Measurements from ENCODE around the gene WIPF1.
A peak's percentile ranks its signal among the peaks of the same experiment; 100 is the strongest.

GRCh38 chr2:174603280-174603679 is 5.7 kb upstream of the WIPF1 start:
- no peak for TF ChIP-seq POLR2AphosphoS5 (IDR thresholded peaks at IDR 0.05; ENCODE audit: low read depth, low read length)
- TF ChIP-seq, protein P1, sequence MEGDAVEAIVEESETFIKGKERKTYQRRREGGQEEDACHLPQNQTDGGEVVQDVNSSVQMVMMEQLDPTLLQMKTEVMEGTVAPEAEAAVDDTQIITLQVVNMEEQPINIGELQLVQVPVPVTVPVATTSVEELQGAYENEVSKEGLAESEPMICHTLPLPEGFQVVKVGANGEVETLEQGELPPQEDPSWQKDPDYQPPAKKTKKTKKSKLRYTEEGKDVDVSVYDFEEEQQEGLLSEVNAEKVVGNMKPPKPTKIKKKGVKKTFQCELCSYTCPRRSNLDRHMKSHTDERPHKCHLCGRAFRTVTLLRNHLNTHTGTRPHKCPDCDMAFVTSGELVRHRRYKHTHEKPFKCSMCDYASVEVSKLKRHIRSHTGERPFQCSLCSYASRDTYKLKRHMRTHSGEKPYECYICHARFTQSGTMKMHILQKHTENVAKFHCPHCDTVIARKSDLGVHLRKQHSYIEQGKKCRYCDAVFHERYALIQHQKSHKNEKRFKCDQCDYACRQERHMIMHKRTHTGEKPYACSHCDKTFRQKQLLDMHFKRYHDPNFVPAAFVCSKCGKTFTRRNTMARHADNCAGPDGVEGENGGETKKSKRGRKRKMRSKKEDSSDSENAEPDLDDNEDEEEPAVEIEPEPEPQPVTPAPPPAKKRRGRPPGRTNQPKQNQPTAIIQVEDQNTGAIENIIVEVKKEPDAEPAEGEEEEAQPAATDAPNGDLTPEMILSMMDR (IDR thresholded peaks at IDR 0.05 in 2 of 3, conservative IDR thresholded peaks at IDR 0.05 in 1 of 3; ENCODE audit: borderline replicate concordance in 1 of 3, insufficient read depth in 1 of 3, low read depth in 2 of 3, low read length in 2 of 3), result peak; percentile 31 to 54 (median 45); a peak in 5 of 6 replicates
- TF ChIP-seq SIN3A (IDR thresholded peaks at IDR 0.05; ENCODE audit: low read depth), result no peak
- no peak for TF ChIP-seq EZH2 (IDR thresholded peaks at IDR 0.05)
- TF ChIP-seq JUND (IDR thresholded peaks at IDR 0.05), result no peak
- TF ChIP-seq, protein P2, sequence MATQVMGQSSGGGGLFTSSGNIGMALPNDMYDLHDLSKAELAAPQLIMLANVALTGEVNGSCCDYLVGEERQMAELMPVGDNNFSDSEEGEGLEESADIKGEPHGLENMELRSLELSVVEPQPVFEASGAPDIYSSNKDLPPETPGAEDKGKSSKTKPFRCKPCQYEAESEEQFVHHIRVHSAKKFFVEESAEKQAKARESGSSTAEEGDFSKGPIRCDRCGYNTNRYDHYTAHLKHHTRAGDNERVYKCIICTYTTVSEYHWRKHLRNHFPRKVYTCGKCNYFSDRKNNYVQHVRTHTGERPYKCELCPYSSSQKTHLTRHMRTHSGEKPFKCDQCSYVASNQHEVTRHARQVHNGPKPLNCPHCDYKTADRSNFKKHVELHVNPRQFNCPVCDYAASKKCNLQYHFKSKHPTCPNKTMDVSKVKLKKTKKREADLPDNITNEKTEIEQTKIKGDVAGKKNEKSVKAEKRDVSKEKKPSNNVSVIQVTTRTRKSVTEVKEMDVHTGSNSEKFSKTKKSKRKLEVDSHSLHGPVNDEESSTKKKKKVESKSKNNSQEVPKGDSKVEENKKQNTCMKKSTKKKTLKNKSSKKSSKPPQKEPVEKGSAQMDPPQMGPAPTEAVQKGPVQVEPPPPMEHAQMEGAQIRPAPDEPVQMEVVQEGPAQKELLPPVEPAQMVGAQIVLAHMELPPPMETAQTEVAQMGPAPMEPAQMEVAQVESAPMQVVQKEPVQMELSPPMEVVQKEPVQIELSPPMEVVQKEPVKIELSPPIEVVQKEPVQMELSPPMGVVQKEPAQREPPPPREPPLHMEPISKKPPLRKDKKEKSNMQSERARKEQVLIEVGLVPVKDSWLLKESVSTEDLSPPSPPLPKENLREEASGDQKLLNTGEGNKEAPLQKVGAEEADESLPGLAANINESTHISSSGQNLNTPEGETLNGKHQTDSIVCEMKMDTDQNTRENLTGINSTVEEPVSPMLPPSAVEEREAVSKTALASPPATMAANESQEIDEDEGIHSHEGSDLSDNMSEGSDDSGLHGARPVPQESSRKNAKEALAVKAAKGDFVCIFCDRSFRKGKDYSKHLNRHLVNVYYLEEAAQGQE (IDR thresholded peaks at IDR 0.05; ENCODE audit: low read depth), result no peak
- TF ChIP-seq EZH2phosphoT487 (IDR thresholded peaks at IDR 0.05; ENCODE audit: borderline replicate concordance), result no peak
- no peak for TF ChIP-seq CBX3 (IDR thresholded peaks at IDR 0.05; ENCODE audit: low read depth)
- no peak for TF ChIP-seq SRF (IDR thresholded peaks at IDR 0.05; ENCODE audit: low read depth)
- no peak for TF ChIP-seq SP1 (IDR thresholded peaks at IDR 0.05; ENCODE audit: low read depth)
- TF ChIP-seq ELF1 (IDR thresholded peaks at IDR 0.05; ENCODE audit: borderline replicate concordance, low read depth), result no peak
- no peak for TF ChIP-seq POLR2A (IDR thresholded peaks at IDR 0.05; ENCODE audit: borderline replicate concordance, extremely low read depth, insufficient read depth, insufficient read length)

Data from HCT116 (cell line).